ENCODE results near the gene TMEM18.

Gene TMEM18

GRCh38 chr2:620471-621302 is 56.5 kb downstream of the TMEM18 start:
- no peak overlapping the region for H3K4me3 ChIP-seq (ENCODE audit: low read depth, low read length)
- no peak for TF ChIP-seq CTCF (conservative IDR thresholded peaks at IDR 0.05; ENCODE audit: low read depth, low read length)
- no peak for DNase-seq (ENCODE audit: low read depth)

- TF ChIP-seq CTCF (conservative IDR thresholded peaks at IDR 0.05; ENCODE audit: low read depth, low read length) = no peak
- no peak overlapping the region for H3K4me3 ChIP-seq (ENCODE audit: low read depth, low read length)
- DNase-seq (ENCODE audit: low read depth) = no peak
Observed at GRCh38 chr2:620004-620403, 57.2 kb downstream of the TMEM18 start.

- no peak for DNase-seq (ENCODE audit: low read depth)
- TF ChIP-seq CTCF (conservative IDR thresholded peaks at IDR 0.05; ENCODE audit: low read depth, low read length) = no peak
- no peak overlapping the region for H3K4me3 ChIP-seq (ENCODE audit: low read depth, low read length)
Observed at GRCh38 chr2:618422-618990, 58.7 kb downstream of the TMEM18 start.

- no peak for TF ChIP-seq CTCF (conservative IDR thresholded peaks at IDR 0.05; ENCODE audit: low read depth, low read length)
- no peak overlapping the region for H3K4me3 ChIP-seq (ENCODE audit: low read depth, low read length)
- DNase-seq (ENCODE audit: low read depth) = no peak
Observed at GRCh38 chr2:618005-618404, 59.2 kb downstream of the TMEM18 start.

Measured in choroid plexus epithelial cell (primary cell).